Measurements from ENCODE around the gene CHD1.

The CHD1 gene

GRCh38 chr5:98975682-98976407 is 47.0 kb upstream of the CHD1 start:
- TF ChIP-seq EZH2phosphoT487 (IDR thresholded peaks at IDR 0.05; ENCODE audit: borderline replicate concordance) = no peak
- no peak for TF ChIP-seq CTCF (conservative IDR thresholded peaks at IDR 0.05; ENCODE audit: low read length)
- H3K4me3 ChIP-seq (ENCODE audit: low read length, poor library complexity, severe bottlenecking) = no peak overlapping the region
- H3K36me3 ChIP-seq (ENCODE audit: insufficient read depth, low read length) = no peaks in the 10 kb centered on the region
- H3K9me2 ChIP-seq (replicated peaks; ENCODE audit: low read depth, low read length) = no peaks in the 10 kb centered on the region
- no peaks in the 10 kb centered on the region for H3K9me3 ChIP-seq (ENCODE audit: insufficient read depth, low read depth, low read length)
- H3F3A ChIP-seq (ENCODE audit: low read depth) = no peaks in the 10 kb centered on the region
- no peak overlapping the region for H3K9ac ChIP-seq (ENCODE audit: low read depth, low read length, poor library complexity, severe bottlenecking)
- H4K20me1 ChIP-seq (ENCODE audit: insufficient read depth, low read length, poor library complexity, severe bottlenecking) = no peaks in the 10 kb centered on the region
- H2AFZ ChIP-seq (ENCODE audit: low read length) = no peak overlapping the region
- H3K4me1 ChIP-seq (ENCODE audit: insufficient read depth, low read length, poor library complexity, severe bottlenecking) = no peaks in the 10 kb centered on the region
- H3K27me3 ChIP-seq (ENCODE audit: insufficient read depth, low read length, poor library complexity, severe bottlenecking) = no peaks in the 10 kb centered on the region
- H3K4me2 ChIP-seq (ENCODE audit: low read depth, low read length, poor library complexity, severe bottlenecking) = no peak overlapping the region
- no peaks in the 10 kb centered on the region for H3K79me2 ChIP-seq (ENCODE audit: insufficient read depth, low read length)

- no peak for TF ChIP-seq EZH2phosphoT487 (IDR thresholded peaks at IDR 0.05; ENCODE audit: borderline replicate concordance)
- TF ChIP-seq CTCF (conservative IDR thresholded peaks at IDR 0.05; ENCODE audit: low read length) = no peak
- Histone ChIP-seq H2AFZ (ENCODE audit: low read length) (no peak overlapping the region), H3K4me1 (ENCODE audit: insufficient read depth, low read length, poor library complexity, severe bottlenecking) (no peaks in the 10 kb centered on the region), H3F3A (ENCODE audit: low read depth) (no peaks in the 10 kb centered on the region), H3K79me2 (ENCODE audit: insufficient read depth, low read length) (no peaks in the 10 kb centered on the region), H3K36me3 (ENCODE audit: insufficient read depth, low read length) (no peaks in the 10 kb centered on the region), H3K4me3 (ENCODE audit: low read length, poor library complexity, severe bottlenecking) (no peak overlapping the region), H3K9me2 (replicated peaks; ENCODE audit: low read depth, low read length) (no peaks in the 10 kb centered on the region), H4K20me1 (ENCODE audit: insufficient read depth, low read length, poor library complexity, severe bottlenecking) (no peaks in the 10 kb centered on the region), H3K9ac (ENCODE audit: low read depth, low read length, poor library complexity, severe bottlenecking) (no peak overlapping the region), H3K27me3 (ENCODE audit: insufficient read depth, low read length, poor library complexity, severe bottlenecking) (no peaks in the 10 kb centered on the region), H3K9me3 (ENCODE audit: insufficient read depth, low read depth, low read length) (no peaks in the 10 kb centered on the region), H3K4me2 (ENCODE audit: low read depth, low read length, poor library complexity, severe bottlenecking) (no peak overlapping the region)
Measured at GRCh38 chr5:98975223-98975622, 46.4 kb upstream of the CHD1 start.

- Histone ChIP-seq H2AFZ (ENCODE audit: low read length) (no peak overlapping the region), H3F3A (ENCODE audit: low read depth) (no peaks in the 10 kb centered on the region), H3K9me2 (replicated peaks; ENCODE audit: low read depth, low read length) (no peaks in the 10 kb centered on the region), H3K79me2 (ENCODE audit: insufficient read depth, low read length) (no peaks in the 10 kb centered on the region), H3K36me3 (ENCODE audit: insufficient read depth, low read length) (no peaks in the 10 kb centered on the region), H3K4me1 (ENCODE audit: insufficient read depth, low read length, poor library complexity, severe bottlenecking) (no peaks in the 10 kb centered on the region), H3K27me3 (ENCODE audit: insufficient read depth, low read length, poor library complexity, severe bottlenecking) (no peaks in the 10 kb centered on the region), H3K9ac (ENCODE audit: low read depth, low read length, poor library complexity, severe bottlenecking) (no peak overlapping the region), H3K9me3 (ENCODE audit: insufficient read depth, low read depth, low read length) (no peaks in the 10 kb centered on the region), H3K4me3 (ENCODE audit: low read length, poor library complexity, severe bottlenecking) (no peak overlapping the region), H4K20me1 (ENCODE audit: insufficient read depth, low read length, poor library complexity, severe bottlenecking) (no peaks in the 10 kb centered on the region), H3K4me2 (ENCODE audit: low read depth, low read length, poor library complexity, severe bottlenecking) (no peak overlapping the region)
- no peak for TF ChIP-seq CTCF (conservative IDR thresholded peaks at IDR 0.05; ENCODE audit: low read length)
- no peak for TF ChIP-seq EZH2phosphoT487 (IDR thresholded peaks at IDR 0.05; ENCODE audit: borderline replicate concordance)
Measured at GRCh38 chr5:98969400-98969799, 40.6 kb upstream of the CHD1 start.
